H1 (cell line): ENCODE data around the gene PI4KB. TPM values are rescaled to one million over a fixed set of nuclear protein-coding genes. Genes with fewer than 3 reads are reported as not detected.

Source experiments
- CTCF ChIA-PET: fragments of 300-600 bp; sonication (Branson Sonifier 250); formaldehyde crosslinking; loops from one replicate; lab custom pipeline; 2021; ENCODE audit not compliant: partially characterized antibody; lab: Charles Lee
- POLR2A ChIA-PET: fragments of 300-600 bp; sonication (Branson Sonifier 250); formaldehyde crosslinking; loops from one replicate; lab custom pipeline; 2021; ENCODE audit warnings: inconsistent platforms; ENCODE audit not compliant: partially characterized antibody; lab: Charles Lee
- DNase-seq, 2 experiments: peaks; one replicate each; pipeline versions ENCODE4 v3.0.0 to v3.0.0-alpha.2; 2010 to 2022; ENCODE audit warnings: low spot score in 2 of 2, low read depth in 1 of 2, mixed read lengths in 1 of 2
- FAIRE-seq: peaks from 2 replicates; lab custom pipeline; 2011; peaks lifted over from hg19 to GRCh38; lab: Jason Lieb, UNC
- H2AFZ ChIP-seq: 2 replicates; pipeline ENCODE4 v1.8.1; 2012; ENCODE audit warnings: low read length, inconsistent platforms
- H2AK5ac ChIP-seq: 2 replicates; pipeline ENCODE4 v1.6.1; 2013; ENCODE audit warnings: low read depth, low read length
- H2BK120ac ChIP-seq: replicated peaks from 2 replicates; pipeline ENCODE3; 2013; ENCODE audit warnings: low read depth, low read length, inconsistent platforms
- H2BK12ac ChIP-seq: 2 replicates; pipeline ENCODE4 v1.6.1; 2013; ENCODE audit warnings: low read depth, low read length
- H2BK15ac ChIP-seq: 2 replicates; pipeline ENCODE4 v1.6.1; 2013; ENCODE audit warnings: low read length
- H2BK20ac ChIP-seq: 2 replicates; pipeline ENCODE4 v1.6.1; 2013; ENCODE audit warnings: low read length
- H2BK5ac ChIP-seq: 2 replicates; pipeline ENCODE4 v1.6.1; 2013; ENCODE audit warnings: low read depth, low read length
- H3K14ac ChIP-seq: 2 replicates; pipeline ENCODE4 v1.6.1; 2013; ENCODE audit warnings: inconsistent platforms; ENCODE audit not compliant: insufficient read length
- H3K18ac ChIP-seq: 2 replicates; pipeline ENCODE4 v1.6.1; 2013; ENCODE audit warnings: low read length; ENCODE audit errors: extremely low read depth
- H3K23ac ChIP-seq: 2 replicates; pipeline ENCODE4 v1.6.1; 2013; ENCODE audit warnings: inconsistent platforms; ENCODE audit not compliant: insufficient read length
- H3K23me2 ChIP-seq: 2 replicates; pipeline ENCODE4 v1.6.1; 2013; ENCODE audit warnings: low read depth, low read length
- H3K27ac ChIP-seq: 2 replicates; pipeline ENCODE4 v1.6.1; 2011; ENCODE audit warnings: low read depth, low read length, inconsistent platforms
- H3K27me3 ChIP-seq, 4 experiments: replicated peaks in 1 of 4; 1 replicate in 1 of 4; 2 replicates in 3 of 4; pipeline versions ENCODE4 v1.6.1 to v1.8.1; 2011 to 2013; ENCODE audit warnings: low read length in 3 of 4, mild to moderate bottlenecking in 3 of 4, inconsistent platforms in 2 of 4, mixed read lengths in 2 of 4, moderate library complexity in 1 of 4; ENCODE audit not compliant: control insufficient read depth in 3 of 4, insufficient read depth in 3 of 4; ENCODE audit errors: extremely low read depth in 1 of 4
- H3K36me3 ChIP-seq, 4 experiments: 2 replicates each; pipeline versions ENCODE4 v1.6.1 to v1.8.1; 2011 to 2013; ENCODE audit warnings: mild to moderate bottlenecking in 4 of 4, low read length in 3 of 4, moderate library complexity in 2 of 4, control low read depth in 1 of 4, inconsistent platforms in 1 of 4; ENCODE audit not compliant: insufficient read depth in 4 of 4, control insufficient read depth in 2 of 4
- H3K4ac ChIP-seq: replicated peaks from 2 replicates; pipeline ENCODE3; 2013; ENCODE audit warnings: low read length, low read depth, mixed read lengths, inconsistent platforms; ENCODE audit not compliant: insufficient read length
- H3K4me1 ChIP-seq, 4 experiments: replicated peaks in 1 of 4; 1 replicate in 1 of 4; 2 replicates in 3 of 4; pipeline versions ENCODE4 v1.6.1 to v1.8.1; 2011 to 2013; ENCODE audit warnings: low read length in 3 of 4, inconsistent platforms in 2 of 4, mixed read lengths in 1 of 4; ENCODE audit not compliant: insufficient read depth in 4 of 4, control insufficient read depth in 3 of 4
- H3K4me2 ChIP-seq, 2 experiments: 2 replicates each; pipeline versions ENCODE4 v1.6.1 to v1.8.1; 2011 to 2013; ENCODE audit warnings: low read depth in 2 of 2, low read length in 2 of 2, control low read depth in 1 of 2, inconsistent platforms in 1 of 2, mild to moderate bottlenecking in 1 of 2; ENCODE audit not compliant: insufficient read depth in 1 of 2
- H3K4me3 ChIP-seq, 4 experiments: fragments of 200-600, 300-600 bp in 1 of 4; sonication (generic), shearing (Covaris generic), sonication (Bioruptor Twin) in 1 of 4; 2 replicates each; pipeline versions ENCODE4 v1.5.1 to v1.8.1; 2011 to 2016; ENCODE audit warnings: low read length in 4 of 4, low read depth in 3 of 4, control low read depth in 2 of 4, inconsistent platforms in 2 of 4, mild to moderate bottlenecking in 2 of 4, mixed read lengths in 1 of 4, moderate library complexity in 1 of 4; ENCODE audit not compliant: insufficient read depth in 2 of 4; ENCODE audit errors: extremely low read depth in 1 of 4
- H3K56ac ChIP-seq: replicated peaks from 2 replicates; pipeline ENCODE3; 2013; ENCODE audit warnings: low read depth, mild to moderate bottlenecking, mixed read lengths, low read length, inconsistent platforms; ENCODE audit not compliant: insufficient read length
- H3K79me1 ChIP-seq: 2 replicates; pipeline ENCODE4 v1.6.1; 2013; ENCODE audit warnings: low read depth, low read length, control low read depth
- H3K79me2 ChIP-seq, 2 experiments: 2 replicates each; pipeline versions ENCODE4 v1.6.1 to v1.8.1; 2012 to 2013; ENCODE audit warnings: low read length in 2 of 2, mild to moderate bottlenecking in 2 of 2, inconsistent platforms in 1 of 2; ENCODE audit not compliant: insufficient read depth in 2 of 2, control insufficient read depth in 1 of 2
- H3K9ac ChIP-seq, 4 experiments: replicated peaks in 1 of 4; 1 replicate in 1 of 4; 2 replicates in 3 of 4; pipeline versions ENCODE4 v1.6.1 to v1.8.1; 2011 to 2013; ENCODE audit warnings: low read depth in 3 of 4, low read length in 3 of 4, control low read depth in 2 of 4, mild to moderate bottlenecking in 2 of 4, moderate library complexity in 2 of 4, inconsistent platforms in 1 of 4; ENCODE audit errors: extremely low read depth in 1 of 4
- H3K9me3 ChIP-seq, 2 experiments: 2 replicates each; pipeline versions ENCODE4 v1.6.1 to v1.8.1; 2012 to 2013; ENCODE audit warnings: mild to moderate bottlenecking in 2 of 2, moderate library complexity in 2 of 2, control low read depth in 1 of 2, inconsistent platforms in 1 of 2, low read depth in 1 of 2, low read length in 1 of 2, mixed read lengths in 1 of 2; ENCODE audit not compliant: insufficient read depth in 2 of 2
- H4K20me1 ChIP-seq, 2 experiments: replicated peaks in 1 of 2; 2 replicates each; pipeline versions ENCODE3 to v1.8.1; 2011 to 2013; ENCODE audit warnings: inconsistent platforms in 2 of 2, low read length in 2 of 2, mild to moderate bottlenecking in 1 of 2; ENCODE audit not compliant: insufficient read depth in 2 of 2, control insufficient read depth in 1 of 2
- H4K5ac ChIP-seq: 2 replicates; pipeline ENCODE4 v1.6.1; 2013; ENCODE audit warnings: low read length, low read depth, mixed read lengths, inconsistent platforms; ENCODE audit not compliant: insufficient read length
- H4K8ac ChIP-seq: 2 replicates; pipeline ENCODE4 v1.8.0; 2013; ENCODE audit warnings: mild to moderate bottlenecking, moderate library complexity, low read length, inconsistent platforms; ENCODE audit not compliant: insufficient read depth; ENCODE audit errors: extremely low read depth
- H4K91ac ChIP-seq: replicated peaks from 2 replicates; pipeline ENCODE3; 2013; ENCODE audit warnings: low read length, mixed read lengths, inconsistent platforms; ENCODE audit not compliant: insufficient read length
- SP1 ChIP-seq: IDR thresholded peaks from 2 replicates; pipeline ENCODE4 v1.6.1; 2011; ENCODE audit warnings: low read depth, low read length
- WGBS, 2 experiments: shearing (Covaris generic) in 1 of 2; methylation state at CpG; one replicate each; pipeline versions ENCODE4 v1.1.6 to v1.1.7; 2013 to 2015; ENCODE audit warnings: low lambda C conversion rate in 2 of 2, mixed read lengths in 2 of 2, inconsistent platforms in 1 of 2, low coverage in 1 of 2, missing lambda C conversion rate in 1 of 2; ENCODE audit not compliant: insufficient replicate concordance in 2 of 2, insufficient coverage in 1 of 2, insufficient read length in 1 of 2; ENCODE audit errors: extremely low coverage in 1 of 2, missing lambda C conversion rate in 1 of 2; 5-methylcytosine and 5-hydroxymethylcytosine counted together
- polyA plus RNA-seq, 7 experiments: library from polyadenylated mRNA; depleted of rRNA in 3 of 7; stranded (reverse) in 5 of 7; unstranded in 2 of 7; fragments of >200 nt in 5 of 7; fragments of 200-250 nt in 2 of 7; gene quantifications; 1 replicate in 5 of 7; 2 replicates in 1 of 7; 4 replicates in 1 of 7; pipeline versions ENCODE4 v1.2.1 to v1.2.3, GENCODE V29; 2011 to 2013; ENCODE audit warnings: missing spikeins in 2 of 7, mixed read lengths in 2 of 7
- total RNA-seq: library from RNA; stranded (reverse); fragmentation: NEBNext Ultra II Directional; extraction: Animal tissue kit (Norgen Biotek cat#: 25700); gene quantifications from 2 replicates; pipeline ENCODE4 v1.2.1, GENCODE V29; 2021

PI4KB gene
- total and polyA plus RNA-seq, 2 of the 8 experiments (the other 6 are each of a cell fraction or from before 2014, with no cell fraction given) = 30.1 to 37.1 TPM

GRCh38 chr1:151265446-151266236 is 61.6 kb downstream of the PI4KB start:
- no peaks in the 10 kb centered on the region for H3K9me3 ChIP-seq
- 83% methylated on average over 14 of the region's 14 CpGs; no CpG with 5 or more reads in 1 of the 2 experiments for WGBS, 2 experiments
- H4K91ac ChIP-seq = no peak overlapping the region
- H3K27me3 ChIP-seq = no peaks in the 10 kb centered on the region
- ChIA-PET POLR2A (interaction anchor here (1.1 to 8.0 kb wide), 4 partner anchors 11 to 15 kb away, joined by 4 to 46 read pairs (median 7); partner anchors contain the start of genes PSMD4 and ZNF687), CTCF (interaction anchor here (7.7 kb wide), 1 partner anchor 13 kb away, joined by 44 read pairs; no protein-coding TSS in a partner anchor)
- H2BK120ac ChIP-seq = no peak overlapping the region
- H3K27ac ChIP-seq = no peak overlapping the region
- H3K18ac ChIP-seq = no peak overlapping the region
- H2AK5ac ChIP-seq = no peak overlapping the region
- no peak overlapping the region for H3K4me2 ChIP-seq
- H3K56ac ChIP-seq = no peak overlapping the region
- peaks cover 2 to 3% of the 10 kb centered on the region in 2 experiments for H4K20me1 ChIP-seq
- H2BK20ac ChIP-seq = no peak overlapping the region
- H3K23ac ChIP-seq = no peak overlapping the region
- H3K36me3 ChIP-seq = peaks cover 15 to 59% (median 38%) of the 10 kb centered on the region in 4 experiments; a peak in 7 of 8 replicates
- H3K4ac ChIP-seq = no peak overlapping the region
- H3K79me1 ChIP-seq = no peaks in the 10 kb centered on the region
- H2AFZ ChIP-seq = no peak overlapping the region
- no peak for FAIRE-seq
- no peak overlapping the region for H2BK12ac ChIP-seq
- TF ChIP-seq SP1 = no peak
- TF ChIP-seq, all 59 proteins: peak for 0
- H4K5ac ChIP-seq = no peak overlapping the region
- H3K9ac ChIP-seq = no peak overlapping the region
- no peaks in the 10 kb centered on the region for H3K23me2 ChIP-seq
- no peak overlapping the region for H3K4me3 ChIP-seq
- H3K14ac ChIP-seq = no peak overlapping the region
- H3K4me1 ChIP-seq = no peaks in the 10 kb centered on the region; a peak in 1 of 7 replicates
- DNase-seq = no peak
- H2BK5ac ChIP-seq = no peak overlapping the region
- H2BK15ac ChIP-seq = no peak overlapping the region
- no peak overlapping the region for H4K8ac ChIP-seq
- peaks cover 0 to 7% of the 10 kb centered on the region in 2 experiments; a peak in 1 of 4 replicates for H3K79me2 ChIP-seq
